Motor neuron (in vitro differentiated cells): ENCODE measurements around the gene PET100. TPM values are rescaled to one million over a fixed set of nuclear protein-coding genes. Genes with fewer than 3 reads are reported as not detected.
A peak's percentile ranks its signal among the peaks of the same experiment; 100 is the strongest.

Experiments
- ATAC-seq, 8 experiments: fragments of 200-7000 bp; cut with Tn5 transposase; replicated peaks in 6 of 8; 2 replicates each; pipeline ENCODE4 v1.8.0; 2021; ENCODE audit warnings: mild to moderate bottlenecking in 8 of 8, moderate library complexity in 8 of 8
- H3K27ac ChIP-seq, 2 donors: fragments of 250-450 bp; sonication (Bioruptor Pico); 2 replicates each; pipeline ENCODE4 v1.9.0; 2021; ENCODE audit warnings: antibody characterized with exemption in 2 of 2, mild to moderate bottlenecking in 2 of 2, moderate library complexity in 1 of 2
- H3K4me1 ChIP-seq, 2 donors: fragments of 250-450 bp; sonication (Bioruptor Pico); replicated peaks in 1 of 2; 2 replicates each; pipeline ENCODE4 v1.6.1; 2021; ENCODE audit warnings: antibody characterized with exemption in 2 of 2, mild to moderate bottlenecking in 2 of 2, moderate library complexity in 1 of 2
- H3K4me3 ChIP-seq, 5 donors: fragments of 250-450 bp; sonication (Bioruptor Pico); 2 replicates each; pipeline ENCODE4 v1.9.0; 2021; ENCODE audit warnings: antibody characterized with exemption in 5 of 5, mild to moderate bottlenecking in 5 of 5, moderate library complexity in 4 of 5
- WGBS, 10 experiments: fragments of 450-650 bp; shearing (Covaris generic); methylation state at CpG; one replicate each; pipeline ENCODE4 v1.0.0; 2022; 5-methylcytosine and 5-hydroxymethylcytosine counted together
- in situ Hi-C, 9 experiments: fragments of 400-800 bp; cut with MboI; loops; one replicate each; pipeline ENCODE4 v1.15.0; 2021; ENCODE audit warnings: low sequenced_read_pairs in 9 of 9, low pct_unique_long_range_greater_than_20kb in 2 of 9; ENCODE audit not compliant: unreplicated experiment in 9 of 9
- total RNA-seq, 8 experiments: library from RNA; unstranded; fragments of 300-600 nt; gene quantifications; 2 replicates each; pipeline versions ENCODE4 v1.2.3 to v1.2.4, GENCODE V29; 2022

The PET100 gene
- total RNA-seq, 8 experiments from 2014 or later: 94.6 to 240 (median 105) TPM

DNA sequence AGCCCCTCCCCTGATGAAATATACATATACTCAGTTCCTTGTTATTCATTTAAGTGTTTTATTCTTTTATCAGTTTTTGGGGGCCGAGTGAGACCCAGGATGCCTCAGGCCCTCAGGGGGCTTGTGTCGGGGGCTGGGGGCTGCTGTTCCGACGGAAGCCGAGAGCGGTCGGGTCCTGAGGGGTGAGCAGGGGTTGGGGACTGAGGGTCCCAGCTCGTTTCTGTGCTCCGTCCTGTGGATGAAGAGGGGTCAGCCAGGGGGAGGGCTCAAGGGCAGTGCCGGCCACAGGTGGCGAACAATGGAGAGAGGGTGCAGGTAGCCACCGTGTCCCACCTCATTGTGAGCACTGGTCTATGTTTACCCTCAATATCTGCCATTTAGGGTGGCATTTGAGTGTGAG, 2.0 kb downstream of the PET100 start:
- ATAC-seq: no peak
- Histone ChIP-seq H3K4me3 (no peak overlapping the region), H3K4me1 (peaks cover 10 to 14% of the 10 kb centered on the region in 2 donors), H3K27ac (no peak overlapping the region)
- in situ Hi-C loops: no loop called here
- 96 to 100% (median 96%) methylated on average over 4 to 6 of the region's 12 CpGs; no CpG with 5 or more reads in 7 of the 10 experiments for WGBS, 10 experiments

DNA sequence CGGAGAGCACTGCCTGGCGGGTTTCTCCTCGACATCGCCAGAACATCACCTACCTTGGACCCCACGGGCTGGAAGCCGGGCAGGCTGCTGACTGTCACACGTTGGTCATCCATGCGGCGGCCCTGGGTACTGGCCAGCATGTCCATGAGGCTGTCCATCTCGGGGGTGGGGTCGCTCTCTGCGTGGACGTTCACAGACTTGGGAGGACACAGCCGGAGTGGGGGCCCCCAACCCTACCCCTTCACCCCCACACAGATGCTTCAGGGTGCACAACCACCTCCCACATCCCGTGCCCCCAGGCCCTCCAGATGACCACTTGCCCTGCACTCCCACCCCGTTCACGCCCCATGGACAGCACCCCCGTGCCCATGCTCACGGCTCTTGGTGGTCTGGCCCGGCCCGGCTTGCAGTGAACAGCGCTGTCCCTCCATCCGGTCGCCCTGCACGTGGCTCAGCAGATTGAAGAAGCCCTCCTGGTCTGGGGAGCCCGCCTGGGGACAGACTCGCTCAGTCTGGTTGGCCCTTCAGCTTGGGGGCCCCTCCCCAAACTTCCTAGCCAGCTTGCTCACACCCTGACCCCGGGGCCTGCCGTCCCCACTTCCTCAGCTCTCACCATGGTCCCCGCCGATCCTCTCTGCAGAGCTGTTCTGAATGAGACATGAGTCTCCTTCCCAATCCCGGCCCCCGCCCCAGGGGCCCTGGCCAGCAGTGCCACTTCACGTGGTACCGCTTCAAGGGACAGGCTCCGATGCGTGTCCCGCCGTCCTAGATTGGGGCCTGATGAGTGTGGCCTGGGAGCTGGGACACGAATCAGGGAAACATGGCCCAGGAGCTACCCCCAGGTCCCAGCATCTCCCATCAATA, 3.0 kb downstream of the PET100 start:
- WGBS, 10 experiments: 70 to 100% (median 92%) methylated on average over 1 to 2 of the region's 40 CpGs; no CpG with 5 or more reads in 5 of the 10 experiments
- no peak overlapping the region for H3K27ac ChIP-seq
- no peak for ATAC-seq
- in situ Hi-C loops: no loop called here
- H3K4me1 ChIP-seq: peaks cover 10 to 14% of the 10 kb centered on the region in 2 donors
- no peak overlapping the region for H3K4me3 ChIP-seq

GRCh38 chr19:7633698-7634097, 4.1 kb downstream of the PET100 start, which contains the start of gene PCP2:
TSS of gene PCP2 (minus strand) at chr19:7633719. CDS start at chr19:7633457, 262 bp downstream.
- no CpG with 5 or more reads among the region's 2 CpGs for WGBS, 10 experiments
- Histone ChIP-seq H3K4me3 (no peak within 1 kb of the TSS), H3K4me1 (peaks cover 6 to 7% of the 10 kb centered on the region in 2 donors), H3K27ac (no peak within 1 kb of the TSS)
- in situ Hi-C loops: no loop called here
- no peak for ATAC-seq

DNA sequence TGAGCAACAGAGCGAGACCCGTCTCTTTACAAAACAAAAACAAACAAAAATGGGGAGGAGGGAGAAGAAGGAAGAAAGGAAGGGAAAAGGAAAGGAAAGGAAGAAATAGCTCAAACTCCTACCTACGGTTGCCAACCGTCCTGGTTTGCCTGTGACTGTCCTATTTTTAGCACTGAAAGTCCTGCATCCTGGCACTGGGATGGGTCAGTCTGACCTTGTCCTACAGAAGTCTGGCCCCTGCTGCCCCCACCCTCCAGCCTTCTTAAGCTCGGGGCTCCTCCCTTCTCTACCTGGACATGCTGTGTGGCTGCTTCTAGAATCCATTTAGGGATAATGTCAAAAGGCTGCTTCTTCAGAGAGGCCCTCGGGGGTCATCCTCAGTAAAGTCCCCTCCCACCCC, 6.1 kb downstream of the PET100 start:
- 0 to 60% (median 25%) methylated on average over 1 to 5 of the region's 6 CpGs; no CpG with 5 or more reads in 3 of the 10 experiments for WGBS, 10 experiments
- in situ Hi-C loops: no loop called here
- Histone ChIP-seq H3K4me1 (peaks cover 3% of the 10 kb centered on the region in 2 donors), H3K4me3 (no peak overlapping the region), H3K27ac (no peak overlapping the region)
- no peak for ATAC-seq

- H3K27ac ChIP-seq: no peak overlapping the region
- in situ Hi-C loops: no loop called here
- H3K4me1 ChIP-seq: no peaks in the 10 kb centered on the region
- 19 to 100% (median 59%) methylated on average over 1 to 11 of the region's 16 CpGs; no CpG with 5 or more reads in 2 of the 10 experiments for WGBS, 10 experiments
- ATAC-seq: no peak
- H3K4me3 ChIP-seq: peak overlapping the region in 1 of 5 donors; percentile 31
Measured at GRCh38 chr19:7636317-7636690, 6.7 kb downstream of the PET100 start.

DNA sequence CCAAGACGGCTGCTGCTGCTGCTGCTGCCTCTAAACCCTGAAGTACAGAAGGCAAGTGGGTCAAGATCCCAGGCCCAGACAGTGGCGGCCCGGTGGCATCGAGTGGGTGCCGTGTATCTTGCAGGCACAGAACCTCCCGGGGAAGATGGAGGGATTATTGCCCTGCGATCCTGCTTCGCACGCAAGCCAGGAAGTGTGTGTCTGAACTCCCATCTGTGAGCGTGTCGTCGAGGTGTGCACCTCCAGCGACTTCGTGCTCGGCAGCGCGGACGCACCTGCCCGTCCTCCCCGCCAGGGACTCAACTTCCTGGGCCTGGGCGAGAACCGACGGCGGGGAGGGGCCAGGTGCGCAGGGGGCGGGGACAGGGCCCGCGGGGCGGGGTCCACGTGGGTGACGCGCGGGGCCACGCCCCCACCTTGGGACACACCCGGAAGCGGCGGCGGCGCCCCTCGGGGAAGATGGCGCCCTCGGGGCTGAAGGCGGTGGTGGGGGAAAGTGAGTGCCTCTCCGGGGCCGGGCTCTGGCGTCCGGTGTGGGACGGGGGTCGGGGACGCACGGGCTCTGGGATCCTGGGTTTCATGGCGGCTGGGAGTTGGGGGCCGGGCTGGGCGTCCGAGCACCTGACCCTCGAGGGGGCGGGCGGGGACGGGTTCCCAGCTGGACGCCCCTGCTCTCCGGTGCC, 7.2 kb downstream of the PET100 start, which contains the start of gene STXBP2:
Gene STXBP2, plus strand, starts transcription at position 420 of the 683 bp plus-strand sequence. Its CDS starts 40 bp downstream, at position 460.
- Histone ChIP-seq H3K4me1 (no peaks in the 10 kb centered on the region), H3K4me3 (peak within 1 kb of the TSS in 1 of 5 donors; percentile 31), H3K27ac (no peak within 1 kb of the TSS)
- peak in 3 of 8 experiments; percentile 10 to 75 (median 19) for ATAC-seq
- in situ Hi-C loops: no loop called here
- 0 to 17% (median 7%) methylated on average over 1 to 8 of the region's 61 CpGs; no CpG with 5 or more reads in 6 of the 10 experiments for WGBS, 10 experiments

- in situ Hi-C loops: no loop called here
- no peaks in the 10 kb centered on the region for H3K4me1 ChIP-seq
- peak in 3 of 8 experiments; percentile 5 to 51 (median 13) for ATAC-seq
- H3K27ac ChIP-seq: no peak overlapping the region
- peak overlapping the region in 1 of 5 donors; percentile 31 for H3K4me3 ChIP-seq
- 17 to 88% (median 56%) methylated on average over 2 to 11 of the region's 30 CpGs; no CpG with 5 or more reads in 6 of the 10 experiments for whole genome bisulfite sequencing, 10 experiments
Measured at GRCh38 chr19:7637374-7638256, 8.0 kb downstream of the PET100 start.

- in situ Hi-C loops: no loop called here
- Histone ChIP-seq H3K4me1 (no peaks in the 10 kb centered on the region), H3K27ac (no peak overlapping the region), H3K4me3 (no peak overlapping the region)
- peak in 2 of 8 experiments; percentile 18 for ATAC-seq
- 17 to 100% (median 38%) methylated on average over 1 to 8 of the region's 12 CpGs; no CpG with 5 or more reads in 4 of the 10 experiments for WGBS, 10 experiments
Measured at GRCh38 chr19:7638802-7639465, 9.3 kb downstream of the PET100 start.

DNA sequence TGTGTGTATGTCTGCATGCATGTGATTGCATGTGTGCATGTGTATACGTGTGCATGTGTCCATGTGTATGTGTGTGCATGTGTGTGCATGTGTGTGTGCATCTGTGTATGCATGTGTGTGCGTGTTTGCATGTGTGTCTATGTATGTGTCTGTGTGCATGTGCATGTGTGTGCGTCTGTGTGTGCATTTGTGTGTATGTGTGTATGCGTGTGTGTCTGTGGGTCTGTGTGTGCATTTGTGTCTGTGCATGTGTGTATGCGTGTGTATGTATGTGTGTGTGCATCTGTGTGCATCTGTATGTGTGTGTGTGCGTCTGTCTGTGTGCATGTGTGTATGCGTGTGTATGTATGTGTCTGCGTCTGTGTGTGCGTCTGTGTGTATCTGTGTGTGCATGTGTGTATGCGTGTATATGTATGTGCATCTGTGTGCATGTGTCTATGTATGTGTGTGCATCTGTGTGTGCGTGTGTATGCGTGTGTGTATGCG, 10.3 kb downstream of the PET100 start:
- Histone ChIP-seq H3K4me1 (no peaks in the 10 kb centered on the region), H3K27ac (no peak overlapping the region), H3K4me3 (no peak overlapping the region)
- WGBS, 10 experiments: 70 to 100% (median 90%) methylated on average over 1 to 8 of the region's 13 CpGs; no CpG with 5 or more reads in 3 of the 10 experiments
- ATAC-seq: no peak
- in situ Hi-C loops: no loop called here

- ATAC-seq: no peak
Measured at GRCh38 chr19:7640803-7641202, 11.2 kb downstream of the PET100 start.

GRCh38 chr19:7641290-7642276, 12.0 kb downstream of the PET100 start:
- Histone ChIP-seq H3K4me1 (no peaks in the 10 kb centered on the region), H3K4me3 (no peak overlapping the region), H3K27ac (no peak overlapping the region)
- in situ Hi-C loops: no loop called here
- 75 to 100% (median 79%) methylated on average over 1 to 7 of the region's 43 CpGs; no CpG with 5 or more reads in 7 of the 10 experiments for WGBS, 10 experiments
- no peak for ATAC-seq

More at GRCh38 chr19:7640803-7641202, 11.2 kb downstream of the PET100 start:
- Histone ChIP-seq H3K4me3 (no peak overlapping the region), H3K4me1 (no peaks in the 10 kb centered on the region), H3K27ac (no peak overlapping the region)
- in situ Hi-C loops: no loop called here
- WGBS, 10 experiments: 67 to 100% (median 95%) methylated on average over 1 to 4 of the region's 11 CpGs; no CpG with 5 or more reads in 7 of the 10 experiments
